IPS DF 19.7 (cell line): Measurements from ENCODE around the gene BOD1L1.

Source experiments
- DNase-seq: peaks from one replicate; pipeline ENCODE4 v3.0.0-alpha.2; 2013; ENCODE audit warnings: low read depth, low spot score

The BOD1L1 gene

GRCh38 chr4:13627606-13628311 lies at the start of gene BOD1L1:
Gene BOD1L1 (minus strand): TSS chr4:13627725. CDS start chr4:13627587, 138 bp downstream.
- peak; percentile 82 for DNase-seq

- DNase-seq = no peak
These were observed 47.4 kb upstream of the BOD1L1 start for GRCh38 chr4:13674971-13675370.

- no peak for DNase-seq
These were observed 45.6 kb upstream of the BOD1L1 start for GRCh38 chr4:13673167-13673566.

- no peak for DNase-seq
These were observed 43.1 kb upstream of the BOD1L1 start for GRCh38 chr4:13670456-13671160.

GRCh38 chr4:13665701-13666660 lies 38.5 kb upstream of the BOD1L1 start:
- no peak for DNase-seq

GRCh38 chr4:13659341-13660070 lies 32.0 kb upstream of the BOD1L1 start:
- DNase-seq = no peak

- DNase-seq = no peak
These were observed 29.3 kb upstream of the BOD1L1 start for GRCh38 chr4:13656569-13657405.

GRCh38 chr4:13654162-13654797 lies 26.8 kb upstream of the BOD1L1 start:
- DNase-seq = peak; percentile 52

- DNase-seq = no peak
These were observed 26.2 kb upstream of the BOD1L1 start for GRCh38 chr4:13653766-13654161.

- no peak for DNase-seq
These were observed 19.5 kb upstream of the BOD1L1 start for GRCh38 chr4:13647031-13647430.

- no peak for DNase-seq
These were observed 17.6 kb upstream of the BOD1L1 start for GRCh38 chr4:13645075-13645474.

GRCh38 chr4:13642170-13642950 lies 14.8 kb upstream of the BOD1L1 start:
- DNase-seq = no peak

GRCh38 chr4:13641084-13641483 lies 13.6 kb upstream of the BOD1L1 start:
- DNase-seq = no peak

GRCh38 chr4:13640149-13640940 lies 12.8 kb upstream of the BOD1L1 start:
- DNase-seq = peak; percentile 88

- DNase-seq = no peak
These were observed 7.8 kb upstream of the BOD1L1 start for GRCh38 chr4:13635286-13635799.

GRCh38 chr4:13633671-13634070 lies 6.1 kb upstream of the BOD1L1 start:
- DNase-seq = no peak

GRCh38 chr4:13627178-13627605 lies 333 bp downstream of the BOD1L1 start:
- DNase-seq = no peak
